GM23338 (cell line): Measurements from ENCODE around the gene SERAC1. TPM values are rescaled to one million over a fixed set of nuclear protein-coding genes. Genes with fewer than 3 reads are reported as not detected.

Source experiments
- ATAC-seq: fragments of 200-7000 bp; cut with Tn5 transposase; 3 replicates; pipeline ENCODE4 v1.9.1; 2020
- DNase-seq: peaks from one replicate; pipeline ENCODE4 v3.0.0-alpha.2; 2015; ENCODE audit warnings: low spot score
- H2AFZ ChIP-seq: fragments of 200-600 bp; sonication (generic); 2 replicates; pipeline ENCODE4 v1.8.0; 2016; ENCODE audit warnings: antibody characterized with exemption, mild to moderate bottlenecking, moderate library complexity
- H3F3A ChIP-seq: fragments of 200-600 bp; sonication (generic); replicated peaks from 2 replicates; pipeline ENCODE4 v1.8.0; 2017; ENCODE audit warnings: antibody characterized with exemption, mixed run types, low read depth
- H3K27ac ChIP-seq: fragments of 200-600 bp; sonication (generic); 2 replicates; pipeline ENCODE4 v1.6.1; 2016; ENCODE audit warnings: low read depth
- H3K27me3 ChIP-seq: fragments of 200-600 bp; sonication (generic); 2 replicates; pipeline ENCODE4 v1.8.0; 2016; ENCODE audit warnings: mild to moderate bottlenecking, mixed run types, moderate library complexity; ENCODE audit not compliant: insufficient read depth
- H3K36me3 ChIP-seq: fragments of 200-600 bp; sonication (generic); 2 replicates; pipeline ENCODE4 v1.8.0; 2016; ENCODE audit warnings: mild to moderate bottlenecking; ENCODE audit not compliant: insufficient read depth
- H3K4me1 ChIP-seq: fragments of 200-600 bp; sonication (generic); 2 replicates; pipeline ENCODE4 v1.8.0; 2016; ENCODE audit warnings: mild to moderate bottlenecking, moderate library complexity; ENCODE audit not compliant: insufficient read depth
- H3K4me2 ChIP-seq: fragments of 200-600 bp; sonication (generic); 2 replicates; pipeline ENCODE4 v1.7.1; 2017; ENCODE audit warnings: mixed run types
- H3K4me3 ChIP-seq: fragments of 200-600 bp; sonication (generic); 2 replicates; pipeline ENCODE4 v1.6.1; 2016; ENCODE audit warnings: mixed run types
- H3K79me2 ChIP-seq: fragments of 200-600 bp; sonication (generic); replicated peaks from 2 replicates; pipeline ENCODE4 v1.8.0; 2017; ENCODE audit warnings: mild to moderate bottlenecking; ENCODE audit not compliant: insufficient read depth
- H3K9me2 ChIP-seq: fragments of 200-600 bp; sonication (generic); 2 replicates; pipeline ENCODE4 v1.8.0; 2017; ENCODE audit not compliant: insufficient read depth
- H4K20me1 ChIP-seq: fragments of 200-600 bp; sonication (generic); replicated peaks from 2 replicates; pipeline ENCODE4 v1.8.0; 2017; ENCODE audit warnings: mild to moderate bottlenecking; ENCODE audit not compliant: insufficient read depth
- H3K27ac Mint-ChIP-seq: 2 replicates; pipeline ENCODE4 v1.8.0; 2020; ENCODE audit warnings: inconsistent platforms, mild to moderate bottlenecking, moderate library complexity, mixed read lengths
- H3K27me3 Mint-ChIP-seq: 3 replicates; pipeline ENCODE4 v1.8.0; 2022; ENCODE audit warnings: low read depth, mild to moderate bottlenecking, moderate library complexity, mixed read lengths, inconsistent platforms; ENCODE audit not compliant: insufficient read depth, poor library complexity
- H3K36me3 Mint-ChIP-seq: 3 replicates; pipeline ENCODE4 v1.8.0; 2021; ENCODE audit warnings: low read depth, mild to moderate bottlenecking, inconsistent platforms, moderate library complexity, mixed read lengths
- H3K4me1 Mint-ChIP-seq: 3 replicates; pipeline ENCODE4 v1.8.0; 2020; ENCODE audit warnings: mild to moderate bottlenecking, inconsistent platforms, mixed read lengths
- H3K4me3 Mint-ChIP-seq: 3 replicates; pipeline ENCODE4 v1.8.0; 2021; ENCODE audit warnings: moderate library complexity, mild to moderate bottlenecking, inconsistent platforms, mixed read lengths
- H3K9me3 Mint-ChIP-seq: 3 replicates; pipeline ENCODE4 v1.8.0; 2020; ENCODE audit warnings: moderate library complexity, mild to moderate bottlenecking, inconsistent platforms, mixed read lengths
- CREB1 ChIP-seq: fragments of 250-450 bp; sonication (Bioruptor Pico); IDR thresholded peaks from 2 replicates; pipeline ENCODE4 v1.5.0; 2020; ENCODE audit warnings: low read depth, mild to moderate bottlenecking, moderate library complexity
- ETS1 ChIP-seq: IDR thresholded peaks from 2 replicates; pipeline ENCODE4 v1.6.1; 2016; ENCODE audit warnings: antibody characterized with exemption
- EZH2 ChIP-seq: fragments of 200-600 bp; sonication (generic); IDR thresholded peaks from one replicate; pipeline ENCODE4 v1.8.0; 2017; ENCODE audit warnings: antibody characterized with exemption, mild to moderate bottlenecking, low read depth; ENCODE audit not compliant: unreplicated experiment
- EZH2phosphoT487 ChIP-seq: fragments of 200-600 bp; sonication (generic); IDR thresholded peaks from one replicate; pipeline ENCODE4 v1.8.1; 2018; ENCODE audit warnings: antibody characterized with exemption; ENCODE audit not compliant: unreplicated experiment
- NANOG ChIP-seq: IDR thresholded peaks from 2 replicates; pipeline ENCODE4 v1.6.1; 2016; ENCODE audit warnings: antibody characterized with exemption, borderline replicate concordance
- ZNF114 ChIP-seq: fragments of 250-450 bp; sonication (Bioruptor Pico); IDR thresholded peaks from 2 replicates; pipeline ENCODE4 v1.5.0; 2020; ENCODE audit warnings: mild to moderate bottlenecking, moderate library complexity
- ZNF331 ChIP-seq: fragments of 250-450 bp; sonication (Bioruptor Pico); IDR thresholded peaks from 2 replicates; pipeline ENCODE4 v1.5.0; 2020; ENCODE audit warnings: low read depth, mild to moderate bottlenecking, moderate library complexity
- polyA plus RNA-seq: library from polyadenylated mRNA; unstranded; fragments of >200 nt; fragmentation: Nextera tagmentation; extraction: Ambion mirVana; gene quantifications from 2 replicates; pipeline ENCODE4 v1.2.1, GENCODE V29; 2016
- total RNA-seq: library from RNA; depleted of rRNA; stranded (reverse); fragments of >200 nt; shearing (Covaris generic); gene quantifications from 2 replicates; pipeline ENCODE4 v1.2.3, GENCODE V29; 2014
- TF ChIP-seq, protein P1 (sequence below): fragments of 250-450 bp; sonication (Bioruptor Pico); IDR thresholded peaks from 2 replicates; pipeline ENCODE4 v1.5.0; 2020; ENCODE audit warnings: mild to moderate bottlenecking, moderate library complexity
- TF ChIP-seq, protein P2 (sequence below), 2 experiments: fragments of 200-600 bp in 1 of 2; sonication (generic) in 1 of 2; conservative IDR thresholded peaks; 2 replicates each; pipeline versions ENCODE4 v1.5.1 to v1.6.1; 2016 to 2017; ENCODE audit warnings: antibody characterized with exemption in 2 of 2, low read depth in 2 of 2, mild to moderate bottlenecking in 2 of 2, moderate library complexity in 1 of 2

SERAC1 gene
- total and polyA plus RNA-seq, 2 experiments from 2014 or later = 5.1 to 8.4 TPM

- no peak overlapping the region; the same call in 1 of the 2 replicates for H3K27ac Mint-ChIP-seq
- no peak overlapping the region for H3K4me3 ChIP-seq
- no peak overlapping the region for H3K4me2 ChIP-seq
- no peaks in the 10 kb centered on the region for H3K79me2 ChIP-seq
- no peak overlapping the region for H3K4me3 Mint-ChIP-seq
- TF ChIP-seq, protein P1, sequence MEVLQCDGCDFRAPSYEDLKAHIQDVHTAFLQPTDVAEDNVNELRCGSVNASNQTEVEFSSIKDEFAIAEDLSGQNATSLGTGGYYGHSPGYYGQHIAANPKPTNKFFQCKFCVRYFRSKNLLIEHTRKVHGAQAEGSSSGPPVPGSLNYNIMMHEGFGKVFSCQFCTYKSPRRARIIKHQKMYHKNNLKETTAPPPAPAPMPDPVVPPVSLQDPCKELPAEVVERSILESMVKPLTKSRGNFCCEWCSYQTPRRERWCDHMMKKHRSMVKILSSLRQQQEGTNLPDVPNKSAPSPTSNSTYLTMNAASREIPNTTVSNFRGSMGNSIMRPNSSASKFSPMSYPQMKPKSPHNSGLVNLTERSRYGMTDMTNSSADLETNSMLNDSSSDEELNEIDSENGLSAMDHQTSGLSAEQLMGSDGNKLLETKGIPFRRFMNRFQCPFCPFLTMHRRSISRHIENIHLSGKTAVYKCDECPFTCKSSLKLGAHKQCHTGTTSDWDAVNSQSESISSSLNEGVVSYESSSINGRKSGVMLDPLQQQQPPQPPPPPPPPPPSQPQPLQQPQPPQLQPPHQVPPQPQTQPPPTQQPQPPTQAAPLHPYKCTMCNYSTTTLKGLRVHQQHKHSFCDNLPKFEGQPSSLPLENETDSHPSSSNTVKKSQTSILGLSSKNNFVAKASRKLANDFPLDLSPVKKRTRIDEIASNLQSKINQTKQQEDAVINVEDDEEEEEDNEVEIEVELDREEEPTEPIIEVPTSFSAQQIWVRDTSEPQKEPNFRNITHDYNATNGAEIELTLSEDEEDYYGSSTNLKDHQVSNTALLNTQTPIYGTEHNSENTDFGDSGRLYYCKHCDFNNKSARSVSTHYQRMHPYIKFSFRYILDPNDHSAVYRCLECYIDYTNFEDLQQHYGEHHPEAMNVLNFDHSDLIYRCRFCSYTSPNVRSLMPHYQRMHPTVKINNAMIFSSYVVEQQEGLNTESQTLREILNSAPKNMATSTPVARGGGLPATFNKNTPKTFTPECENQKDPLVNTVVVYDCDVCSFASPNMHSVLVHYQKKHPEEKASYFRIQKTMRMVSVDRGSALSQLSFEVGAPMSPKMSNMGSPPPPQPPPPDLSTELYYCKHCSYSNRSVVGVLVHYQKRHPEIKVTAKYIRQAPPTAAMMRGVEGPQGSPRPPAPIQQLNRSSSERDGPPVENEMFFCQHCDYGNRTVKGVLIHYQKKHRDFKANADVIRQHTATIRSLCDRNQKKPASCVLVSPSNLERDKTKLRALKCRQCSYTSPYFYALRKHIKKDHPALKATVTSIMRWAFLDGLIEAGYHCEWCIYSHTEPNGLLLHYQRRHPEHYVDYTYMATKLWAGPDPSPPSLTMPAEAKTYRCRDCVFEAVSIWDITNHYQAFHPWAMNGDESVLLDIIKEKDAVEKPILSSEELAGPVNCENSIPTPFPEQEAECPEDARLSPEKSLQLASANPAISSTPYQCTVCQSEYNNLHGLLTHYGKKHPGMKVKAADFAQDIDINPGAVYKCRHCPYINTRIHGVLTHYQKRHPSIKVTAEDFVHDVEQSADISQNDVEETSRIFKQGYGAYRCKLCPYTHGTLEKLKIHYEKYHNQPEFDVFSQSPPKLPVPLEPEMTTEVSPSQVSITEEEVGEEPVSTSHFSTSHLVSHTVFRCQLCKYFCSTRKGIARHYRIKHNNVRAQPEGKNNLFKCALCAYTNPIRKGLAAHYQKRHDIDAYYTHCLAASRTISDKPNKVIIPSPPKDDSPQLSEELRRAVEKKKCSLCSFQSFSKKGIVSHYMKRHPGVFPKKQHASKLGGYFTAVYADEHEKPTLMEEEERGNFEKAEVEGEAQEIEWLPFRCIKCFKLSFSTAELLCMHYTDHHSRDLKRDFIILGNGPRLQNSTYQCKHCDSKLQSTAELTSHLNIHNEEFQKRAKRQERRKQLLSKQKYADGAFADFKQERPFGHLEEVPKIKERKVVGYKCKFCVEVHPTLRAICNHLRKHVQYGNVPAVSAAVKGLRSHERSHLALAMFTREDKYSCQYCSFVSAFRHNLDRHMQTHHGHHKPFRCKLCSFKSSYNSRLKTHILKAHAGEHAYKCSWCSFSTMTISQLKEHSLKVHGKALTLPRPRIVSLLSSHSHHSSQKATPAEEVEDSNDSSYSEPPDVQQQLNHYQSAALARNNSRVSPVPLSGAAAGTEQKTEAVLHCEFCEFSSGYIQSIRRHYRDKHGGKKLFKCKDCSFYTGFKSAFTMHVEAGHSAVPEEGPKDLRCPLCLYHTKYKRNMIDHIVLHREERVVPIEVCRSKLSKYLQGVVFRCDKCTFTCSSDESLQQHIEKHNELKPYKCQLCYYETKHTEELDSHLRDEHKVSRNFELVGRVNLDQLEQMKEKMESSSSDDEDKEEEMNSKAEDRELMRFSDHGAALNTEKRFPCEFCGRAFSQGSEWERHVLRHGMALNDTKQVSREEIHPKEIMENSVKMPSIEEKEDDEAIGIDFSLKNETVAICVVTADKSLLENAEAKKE (CRISPR knock-in tag) = no peak
- TF ChIP-seq EZH2 (no peak), EZH2phosphoT487 (no peak), ZNF114 (CRISPR knock-in tag) (no peak), NANOG (no peak), ETS1 (no peak), CREB1 (CRISPR knock-in tag) (no peak), ZNF331 (CRISPR knock-in tag) (no peak)
- TF ChIP-seq, protein P2, sequence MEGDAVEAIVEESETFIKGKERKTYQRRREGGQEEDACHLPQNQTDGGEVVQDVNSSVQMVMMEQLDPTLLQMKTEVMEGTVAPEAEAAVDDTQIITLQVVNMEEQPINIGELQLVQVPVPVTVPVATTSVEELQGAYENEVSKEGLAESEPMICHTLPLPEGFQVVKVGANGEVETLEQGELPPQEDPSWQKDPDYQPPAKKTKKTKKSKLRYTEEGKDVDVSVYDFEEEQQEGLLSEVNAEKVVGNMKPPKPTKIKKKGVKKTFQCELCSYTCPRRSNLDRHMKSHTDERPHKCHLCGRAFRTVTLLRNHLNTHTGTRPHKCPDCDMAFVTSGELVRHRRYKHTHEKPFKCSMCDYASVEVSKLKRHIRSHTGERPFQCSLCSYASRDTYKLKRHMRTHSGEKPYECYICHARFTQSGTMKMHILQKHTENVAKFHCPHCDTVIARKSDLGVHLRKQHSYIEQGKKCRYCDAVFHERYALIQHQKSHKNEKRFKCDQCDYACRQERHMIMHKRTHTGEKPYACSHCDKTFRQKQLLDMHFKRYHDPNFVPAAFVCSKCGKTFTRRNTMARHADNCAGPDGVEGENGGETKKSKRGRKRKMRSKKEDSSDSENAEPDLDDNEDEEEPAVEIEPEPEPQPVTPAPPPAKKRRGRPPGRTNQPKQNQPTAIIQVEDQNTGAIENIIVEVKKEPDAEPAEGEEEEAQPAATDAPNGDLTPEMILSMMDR (conservative IDR thresholded peaks at IDR 0.05; ENCODE audit: low read depth in 2 of 2) = no peak
- no peaks in the 10 kb centered on the region for H3K36me3 ChIP-seq
- H3K4me1 Mint-ChIP-seq = no peaks in the 10 kb centered on the region; the same call in 2 of the 3 replicates
- no peak for DNase-seq
- H3K9me3 Mint-ChIP-seq = no peaks in the 10 kb centered on the region
- H2AFZ ChIP-seq = no peak overlapping the region
- H3K27me3 ChIP-seq = no peaks in the 10 kb centered on the region
- no peaks in the 10 kb centered on the region; the same call in 1 of the 2 replicates for H4K20me1 ChIP-seq
- no peaks in the 10 kb centered on the region for H3K9me2 ChIP-seq
- H3K4me1 ChIP-seq = no peaks in the 10 kb centered on the region
- peaks cover 2% of the 10 kb centered on the region for H3K27me3 Mint-ChIP-seq
- H3F3A ChIP-seq = no peaks in the 10 kb centered on the region
- no peak overlapping the region for H3K27ac ChIP-seq
- peaks cover 45% of the 10 kb centered on the region for H3K36me3 Mint-ChIP-seq
- no peak for ATAC-seq
These were observed 81.4 kb downstream of the SERAC1 start for GRCh38 chr6:158086504-158087223.
